ENCODE measurements around the gene STPG3. TPM values are rescaled to one million over a fixed set of nuclear protein-coding genes. Genes with fewer than 3 reads are reported as not detected.

Gene STPG3
- total and polyA plus RNA-seq, 4 donors = not detected

DNA sequence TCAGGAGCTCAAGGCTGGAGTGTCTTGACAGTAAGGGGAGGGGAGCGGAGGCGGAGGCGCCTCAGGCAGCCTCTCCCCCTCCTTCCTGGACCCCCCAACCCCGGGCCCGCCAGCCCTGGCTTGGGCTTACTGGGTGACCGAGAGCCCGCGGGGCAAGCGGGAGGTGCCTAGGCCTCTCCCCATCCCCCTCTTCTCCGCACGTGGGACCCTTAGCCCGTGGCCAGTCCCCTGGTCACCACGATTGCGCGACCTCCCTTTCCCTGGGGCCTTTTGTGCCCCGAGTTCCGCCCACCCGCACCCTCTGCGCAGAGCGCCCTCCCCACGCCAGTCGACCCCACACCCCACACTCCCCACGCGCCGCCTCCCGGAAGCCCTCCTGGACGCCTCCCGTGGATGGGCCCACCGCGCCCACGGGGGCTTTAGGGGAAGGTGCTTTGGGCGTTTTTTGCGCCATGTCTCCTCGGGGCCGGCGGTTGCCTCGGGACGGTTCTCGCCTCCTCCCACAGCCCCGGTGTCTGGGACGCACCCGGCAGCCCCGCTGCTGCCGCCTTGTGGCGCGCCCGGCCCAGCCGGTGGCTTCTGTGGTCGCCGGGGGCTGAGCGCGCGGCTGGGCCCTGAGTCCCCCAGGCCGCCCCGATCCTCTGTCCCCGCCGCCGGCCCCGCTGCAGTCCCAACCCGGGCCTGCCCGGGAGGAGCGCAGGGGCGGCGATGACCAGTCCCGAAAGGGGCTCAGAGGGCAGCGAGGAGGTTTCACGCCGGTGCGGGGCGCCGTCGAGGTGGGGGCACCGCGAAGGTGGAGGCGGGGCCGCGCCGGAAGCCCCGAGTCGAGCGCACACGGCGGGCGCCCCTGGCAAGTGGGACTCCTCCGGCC lies 29.6 kb downstream of the STPG3 start:
- peak; percentile 48 to 75 for DNase-seq
- Histone ChIP-seq H3K4me3 (ENCODE audit: low read length in 2 of 2) (no peak overlapping the region), H3K27ac (ENCODE audit: low read depth in 1 of 2, low read length in 2 of 2) (no peak overlapping the region), H3K4me1 (ENCODE audit: control insufficient read depth in 1 of 2, insufficient read depth in 2 of 2, low read length in 2 of 2) (no peaks in the 10 kb centered on the region), H3K36me3 (ENCODE audit: control insufficient read depth in 1 of 2, insufficient read depth in 2 of 2, low read length in 1 of 2) (peaks cover 0 to 3% of the 10 kb centered on the region in 2 donors), H3K27me3 (ENCODE audit: control insufficient read depth in 1 of 2, insufficient read depth in 2 of 2, low read length in 1 of 2) (no peaks in the 10 kb centered on the region), H3K9me3 (ENCODE audit: control insufficient read depth, low read length) (no peaks in the 10 kb centered on the region)
- 62 to 67% methylated on average over 76 to 85 of the region's 85 CpGs for WGBS, 2 donors
- ATAC-seq (ENCODE audit: low FRiP score) = no peak
- intact Hi-C loops (cut with DNase I) = no loop called here

- intact Hi-C loops (cut with DNase I) = no loop called here
- Histone ChIP-seq H3K4me1 (ENCODE audit: control insufficient read depth in 1 of 2, insufficient read depth in 2 of 2, low read length in 2 of 2) (no peaks in the 10 kb centered on the region), H3K9me3 (ENCODE audit: control insufficient read depth, low read length) (no peaks in the 10 kb centered on the region), H3K27ac (ENCODE audit: low read depth in 1 of 2, low read length in 2 of 2) (no peak overlapping the region), H3K4me3 (ENCODE audit: low read length in 2 of 2) (no peak overlapping the region), H3K36me3 (ENCODE audit: control insufficient read depth in 1 of 2, insufficient read depth in 2 of 2, low read length in 1 of 2) (peaks cover 0 to 3% of the 10 kb centered on the region in 2 donors), H3K27me3 (ENCODE audit: control insufficient read depth in 1 of 2, insufficient read depth in 2 of 2, low read length in 1 of 2) (no peaks in the 10 kb centered on the region)
- 81 to 85% methylated on average over 37 to 39 of the region's 39 CpGs for WGBS, 2 donors
- ATAC-seq (ENCODE audit: low FRiP score) (no peak), DNase-seq (peak in 1 of 2 donors; percentile 50)
These were observed 30.4 kb downstream of the STPG3 start for GRCh38 chr9:137281345-137282116.

GRCh38 chr9:137286975-137287383 lies 35.9 kb downstream of the STPG3 start:
- no peak overlapping the region for H3K27ac ChIP-seq (ENCODE audit: low read depth in 1 of 2, low read length in 2 of 2)
- ATAC-seq (ENCODE audit: low FRiP score) (peak; percentile 52), DNase-seq (peak in 1 of 2 donors; percentile 76)
- intact Hi-C loops (cut with DNase I) = no loop called here
- no peaks in the 10 kb centered on the region for H3K27me3 ChIP-seq (ENCODE audit: control insufficient read depth in 1 of 2, insufficient read depth in 2 of 2, low read length in 1 of 2)
- no peak overlapping the region for H3K4me3 ChIP-seq (ENCODE audit: low read length in 2 of 2)
- H3K36me3 ChIP-seq (ENCODE audit: control insufficient read depth in 1 of 2, insufficient read depth in 2 of 2, low read length in 1 of 2) = no peaks in the 10 kb centered on the region
- no peaks in the 10 kb centered on the region for H3K4me1 ChIP-seq (ENCODE audit: control insufficient read depth in 1 of 2, insufficient read depth in 2 of 2, low read length in 2 of 2)
- H3K9me3 ChIP-seq (ENCODE audit: control insufficient read depth, low read length) = no peaks in the 10 kb centered on the region
- 46 to 57% methylated on average over 14 of the region's 14 CpGs for WGBS, 2 donors

GRCh38 chr9:137293094-137293481 lies 42.0 kb downstream of the STPG3 start:
- intact Hi-C loops (cut with DNase I) = loop anchor here in 1 of 2 donors (10.0 kb wide), 1 partner anchor 112 kb away; no protein-coding TSS in a partner anchor
- H3K27me3 ChIP-seq (ENCODE audit: control insufficient read depth in 1 of 2, insufficient read depth in 2 of 2, low read length in 1 of 2) = no peaks in the 10 kb centered on the region
- peaks cover 3% of the 10 kb centered on the region for H3K9me3 ChIP-seq (ENCODE audit: control insufficient read depth, low read length)
- ATAC-seq (ENCODE audit: low FRiP score) = no peak
- DNase-seq = no peak
- WGBS, 2 donors = 70 to 72% methylated on average over 15 of the region's 15 CpGs
- no peak overlapping the region for H3K27ac ChIP-seq (ENCODE audit: low read depth in 1 of 2, low read length in 2 of 2)
- H3K4me1 ChIP-seq (ENCODE audit: control insufficient read depth in 1 of 2, insufficient read depth in 2 of 2, low read length in 2 of 2) = no peaks in the 10 kb centered on the region
- H3K4me3 ChIP-seq (ENCODE audit: low read length in 2 of 2) = no peak overlapping the region
- H3K36me3 ChIP-seq (ENCODE audit: control insufficient read depth in 1 of 2, insufficient read depth in 2 of 2, low read length in 1 of 2) = no peaks in the 10 kb centered on the region

DNA sequence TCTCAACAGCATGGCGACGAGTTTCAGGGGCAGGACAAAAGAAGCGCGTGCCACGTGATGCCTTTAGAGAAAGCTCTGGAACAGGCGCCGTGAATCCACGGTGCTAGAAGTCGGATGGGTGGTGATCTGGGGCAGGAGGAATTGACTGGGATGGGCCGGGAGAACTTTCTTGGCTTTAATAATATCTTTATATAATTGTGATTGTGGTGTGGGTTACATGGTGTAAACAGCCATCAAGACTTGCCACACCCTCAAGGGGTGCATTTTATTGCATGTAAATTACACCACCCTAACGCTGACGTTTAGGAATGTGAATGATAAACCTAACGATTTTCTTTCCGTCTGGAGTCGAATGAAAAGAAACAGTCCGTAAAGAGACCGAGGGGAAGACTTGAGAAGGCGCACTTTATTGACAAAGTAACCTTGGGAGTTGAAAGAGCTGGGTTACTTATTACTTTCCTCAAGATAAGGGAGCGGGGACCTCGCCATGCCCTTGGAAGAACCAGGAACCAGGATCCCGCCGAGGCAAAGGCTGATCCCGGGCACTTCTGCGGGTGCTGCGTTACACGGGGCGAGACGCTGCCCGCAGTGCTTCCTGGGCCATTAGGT lies 42.5 kb downstream of the STPG3 start:
- ATAC-seq (ENCODE audit: low FRiP score) (no peak), DNase-seq (no peak)
- Histone ChIP-seq H3K36me3 (ENCODE audit: control insufficient read depth in 1 of 2, insufficient read depth in 2 of 2, low read length in 1 of 2) (no peaks in the 10 kb centered on the region), H3K27ac (ENCODE audit: low read depth in 1 of 2, low read length in 2 of 2) (no peak overlapping the region), H3K9me3 (ENCODE audit: control insufficient read depth, low read length) (peaks cover 3% of the 10 kb centered on the region), H3K4me3 (ENCODE audit: low read length in 2 of 2) (no peak overlapping the region), H3K4me1 (ENCODE audit: control insufficient read depth in 1 of 2, insufficient read depth in 2 of 2, low read length in 2 of 2) (no peaks in the 10 kb centered on the region), H3K27me3 (ENCODE audit: control insufficient read depth in 1 of 2, insufficient read depth in 2 of 2, low read length in 1 of 2) (no peaks in the 10 kb centered on the region)
- 75 to 82% methylated on average over 29 of the region's 29 CpGs for WGBS, 2 donors
- intact Hi-C loops (cut with DNase I) = loop anchor here (2.0 to 10.0 kb wide), 3 partner anchors 111 to 231 kb away; no protein-coding TSS in a partner anchor

DNA sequence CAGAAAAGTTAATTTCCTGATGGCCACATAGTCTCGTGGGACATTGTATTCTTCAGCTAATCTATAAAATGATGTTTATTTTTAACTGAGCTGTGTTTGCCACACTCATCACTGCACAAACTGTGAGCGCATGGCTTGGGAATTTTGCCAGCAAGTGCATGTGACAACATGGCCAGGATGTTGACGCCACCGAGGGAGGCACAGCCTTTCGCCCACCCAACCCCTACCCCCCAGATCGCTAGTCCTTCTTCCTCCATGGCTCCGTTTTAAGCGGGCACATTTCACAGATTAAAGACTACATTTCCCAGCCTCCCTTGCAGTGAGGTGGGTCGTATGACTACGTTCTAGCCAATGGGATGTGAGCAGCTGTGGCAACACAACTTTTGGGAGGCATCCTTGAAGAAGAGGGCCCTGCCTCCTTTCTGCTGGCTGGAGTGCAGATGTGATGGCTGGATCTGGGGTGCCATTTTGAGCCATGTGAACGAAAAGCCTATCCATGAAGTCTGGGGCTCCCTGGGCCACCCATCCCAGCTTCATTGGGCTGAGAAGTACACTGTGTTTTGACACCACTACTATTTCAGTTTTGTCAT lies 43.1 kb downstream of the STPG3 start:
- H3K4me3 ChIP-seq (ENCODE audit: low read length in 2 of 2) = no peak overlapping the region
- H3K27me3 ChIP-seq (ENCODE audit: control insufficient read depth in 1 of 2, insufficient read depth in 2 of 2, low read length in 1 of 2) = no peaks in the 10 kb centered on the region
- H3K4me1 ChIP-seq (ENCODE audit: control insufficient read depth in 1 of 2, insufficient read depth in 2 of 2, low read length in 2 of 2) = no peaks in the 10 kb centered on the region
- no peak for DNase-seq
- WGBS, 2 donors = 47 to 56% methylated on average over 11 of the region's 11 CpGs
- ATAC-seq (ENCODE audit: low FRiP score) = peak; percentile 4
- no peaks in the 10 kb centered on the region for H3K36me3 ChIP-seq (ENCODE audit: control insufficient read depth in 1 of 2, insufficient read depth in 2 of 2, low read length in 1 of 2)
- H3K9me3 ChIP-seq (ENCODE audit: control insufficient read depth, low read length) = peaks cover 3% of the 10 kb centered on the region
- H3K27ac ChIP-seq (ENCODE audit: low read depth in 1 of 2, low read length in 2 of 2) = no peak overlapping the region
- intact Hi-C loops (cut with DNase I) = loop anchor here (2.0 to 10.0 kb wide), 3 partner anchors 111 to 231 kb away; no protein-coding TSS in a partner anchor

- peaks cover 3% of the 10 kb centered on the region for H3K9me3 ChIP-seq (ENCODE audit: control insufficient read depth, low read length)
- H3K4me3 ChIP-seq (ENCODE audit: low read length in 2 of 2) = no peak overlapping the region
- H3K27ac ChIP-seq (ENCODE audit: low read depth in 1 of 2, low read length in 2 of 2) = no peak overlapping the region
- peak; percentile 3 for ATAC-seq (ENCODE audit: low FRiP score)
- H3K36me3 ChIP-seq (ENCODE audit: control insufficient read depth in 1 of 2, insufficient read depth in 2 of 2, low read length in 1 of 2) = no peaks in the 10 kb centered on the region
- whole genome bisulfite sequencing, 2 donors = 25 to 30% methylated on average over 35 of the region's 35 CpGs
- no peak for DNase-seq
- intact Hi-C loops (cut with DNase I) = loop anchor here (2.0 to 10.0 kb wide), 3 partner anchors 110 to 230 kb away; no protein-coding TSS in a partner anchor
- H3K4me1 ChIP-seq (ENCODE audit: control insufficient read depth in 1 of 2, insufficient read depth in 2 of 2, low read length in 2 of 2) = no peaks in the 10 kb centered on the region
- no peaks in the 10 kb centered on the region for H3K27me3 ChIP-seq (ENCODE audit: control insufficient read depth in 1 of 2, insufficient read depth in 2 of 2, low read length in 1 of 2)
These were observed 43.7 kb downstream of the STPG3 start for GRCh38 chr9:137294681-137295237.
